GM19240 (cell line): Measurements from ENCODE around the gene USP5.

Source experiments
- DNase-seq: peaks from one replicate; pipeline ENCODE4 v3.0.0; 2011; ENCODE audit warnings: low spot score; ENCODE audit not compliant: insufficient read length

USP5 gene

GRCh38 chr12:6826125-6826733 lies 25.7 kb upstream of the USP5 start:
- DNase-seq = no peak

GRCh38 chr12:6826734-6827436 lies 25.1 kb upstream of the USP5 start:
- DNase-seq = no peak

- no peak for DNase-seq
Measured at GRCh38 chr12:6827437-6827911, 24.5 kb upstream of the USP5 start.

- DNase-seq = no peak
Measured at GRCh38 chr12:6827982-6828780, 23.8 kb upstream of the USP5 start, which contains the start of gene P3H3. TSS of gene P3H3 (plus strand) at chr12:6828407. CDS start at chr12:6828441, 34 bp downstream.

- DNase-seq = no peak
Measured at GRCh38 chr12:6828781-6829535, 23.0 kb upstream of the USP5 start.

GRCh38 chr12:6829536-6830220 lies 22.3 kb upstream of the USP5 start:
- no peak for DNase-seq

GRCh38 chr12:6830286-6830890 lies 21.6 kb upstream of the USP5 start:
- no peak for DNase-seq

- DNase-seq = no peak
Measured at GRCh38 chr12:6830999-6831398, 21.0 kb upstream of the USP5 start.

GRCh38 chr12:6831450-6831995 lies 20.4 kb upstream of the USP5 start:
- no peak for DNase-seq

GRCh38 chr12:6832125-6832524 lies 19.8 kb upstream of the USP5 start:
- no peak for DNase-seq

- no peak for DNase-seq
Measured at GRCh38 chr12:6833189-6833890, 18.6 kb upstream of the USP5 start.

- no peak for DNase-seq
Measured at GRCh38 chr12:6834254-6834653, 17.7 kb upstream of the USP5 start.

GRCh38 chr12:6834873-6835272 lies 17.1 kb upstream of the USP5 start:
- DNase-seq = no peak

- no peak for DNase-seq
Measured at GRCh38 chr12:6836851-6837250, 15.1 kb upstream of the USP5 start.

GRCh38 chr12:6837370-6838060 lies 14.4 kb upstream of the USP5 start:
- DNase-seq = no peak

- no peak for DNase-seq
Measured at GRCh38 chr12:6838854-6839253, 13.1 kb upstream of the USP5 start.

GRCh38 chr12:6839482-6840201 lies 12.3 kb upstream of the USP5 start:
- DNase-seq = peak; percentile 63

GRCh38 chr12:6840330-6840729 lies 11.6 kb upstream of the USP5 start:
- DNase-seq = no peak
